Rectal smooth muscle tissue (tissue), 1 donor: Measurements from ENCODE around the gene FREM2.

Experiments
- H3K27ac ChIP-seq: one replicate; pipeline ENCODE4 v1.7.0; 2013; ENCODE audit warnings: low read depth, low read length, inconsistent platforms
- H3K27me3 ChIP-seq: one replicate; pipeline ENCODE4 v1.7.0; 2013; ENCODE audit warnings: low read length; ENCODE audit not compliant: control insufficient read depth, insufficient read depth
- H3K36me3 ChIP-seq: one replicate; pipeline ENCODE4 v1.7.0; 2013; ENCODE audit warnings: low read length; ENCODE audit not compliant: control insufficient read depth, insufficient read depth
- H3K4me1 ChIP-seq: one replicate; pipeline ENCODE4 v1.7.0; 2013; ENCODE audit warnings: low read length; ENCODE audit not compliant: control insufficient read depth, insufficient read depth
- H3K4me3 ChIP-seq: one replicate; pipeline ENCODE4 v1.7.0; 2013; ENCODE audit warnings: low read length
- H3K9ac ChIP-seq: one replicate; pipeline ENCODE4 v1.7.0; 2013; ENCODE audit warnings: low read length

The FREM2 gene

GRCh38 chr13:38866649-38867048 is 179.8 kb downstream of the FREM2 start:
- H3K27ac ChIP-seq, result no peak overlapping the region
- no peaks in the 10 kb centered on the region for H3K27me3 ChIP-seq
- no peak overlapping the region for H3K9ac ChIP-seq
- H3K36me3 ChIP-seq, result no peaks in the 10 kb centered on the region
- no peaks in the 10 kb centered on the region for H3K4me1 ChIP-seq
- H3K4me3 ChIP-seq, result no peak overlapping the region

- no peak overlapping the region for H3K4me3 ChIP-seq
- no peaks in the 10 kb centered on the region for H3K36me3 ChIP-seq
- H3K9ac ChIP-seq, result no peak overlapping the region
- H3K27me3 ChIP-seq, result no peaks in the 10 kb centered on the region
- no peak overlapping the region for H3K27ac ChIP-seq
- no peaks in the 10 kb centered on the region for H3K4me1 ChIP-seq
Observed at GRCh38 chr13:38868399-38868798, 181.5 kb downstream of the FREM2 start.

GRCh38 chr13:38868870-38869269 is 182.0 kb downstream of the FREM2 start:
- Histone ChIP-seq H3K4me1 (no peaks in the 10 kb centered on the region), H3K36me3 (no peaks in the 10 kb centered on the region), H3K4me3 (no peak overlapping the region), H3K9ac (no peak overlapping the region), H3K27ac (no peak overlapping the region), H3K27me3 (no peaks in the 10 kb centered on the region)

- H3K4me1 ChIP-seq, result no peaks in the 10 kb centered on the region
- H3K36me3 ChIP-seq, result no peaks in the 10 kb centered on the region
- no peak overlapping the region for H3K27ac ChIP-seq
- H3K9ac ChIP-seq, result no peak overlapping the region
- no peak overlapping the region for H3K4me3 ChIP-seq
- no peaks in the 10 kb centered on the region for H3K27me3 ChIP-seq
Observed at GRCh38 chr13:38871275-38871674, 184.4 kb downstream of the FREM2 start.

- Histone ChIP-seq H3K27ac (no peak overlapping the region), H3K9ac (no peak overlapping the region), H3K36me3 (no peaks in the 10 kb centered on the region), H3K4me3 (no peak overlapping the region), H3K4me1 (no peaks in the 10 kb centered on the region), H3K27me3 (no peaks in the 10 kb centered on the region)
Observed at GRCh38 chr13:38872693-38873092, 185.8 kb downstream of the FREM2 start.

- H3K4me3 ChIP-seq, result no peak overlapping the region
- H3K4me1 ChIP-seq, result no peaks in the 10 kb centered on the region
- H3K27ac ChIP-seq, result no peak overlapping the region
- H3K36me3 ChIP-seq, result no peaks in the 10 kb centered on the region
- H3K27me3 ChIP-seq, result no peaks in the 10 kb centered on the region
- H3K9ac ChIP-seq, result no peak overlapping the region
Observed at GRCh38 chr13:38875186-38875875, 188.5 kb downstream of the FREM2 start.

GRCh38 chr13:38879278-38879677 is 192.4 kb downstream of the FREM2 start:
- Histone ChIP-seq H3K36me3 (no peaks in the 10 kb centered on the region), H3K27ac (no peak overlapping the region), H3K27me3 (no peaks in the 10 kb centered on the region), H3K4me3 (no peak overlapping the region), H3K4me1 (no peaks in the 10 kb centered on the region), H3K9ac (no peak overlapping the region)

GRCh38 chr13:38879786-38880185 is 192.9 kb downstream of the FREM2 start:
- Histone ChIP-seq H3K27ac (no peak overlapping the region), H3K4me3 (no peak overlapping the region), H3K36me3 (no peaks in the 10 kb centered on the region), H3K4me1 (no peaks in the 10 kb centered on the region), H3K27me3 (no peaks in the 10 kb centered on the region), H3K9ac (no peak overlapping the region)

GRCh38 chr13:38880397-38880796 is 193.5 kb downstream of the FREM2 start:
- Histone ChIP-seq H3K4me1 (no peaks in the 10 kb centered on the region), H3K27me3 (no peaks in the 10 kb centered on the region), H3K4me3 (no peak overlapping the region), H3K9ac (no peak overlapping the region), H3K27ac (no peak overlapping the region), H3K36me3 (no peaks in the 10 kb centered on the region)

- Histone ChIP-seq H3K4me1 (no peaks in the 10 kb centered on the region), H3K4me3 (no peak overlapping the region), H3K27me3 (no peaks in the 10 kb centered on the region), H3K27ac (no peak overlapping the region), H3K9ac (no peak overlapping the region), H3K36me3 (no peaks in the 10 kb centered on the region)
Observed at GRCh38 chr13:38883783-38884182, 196.9 kb downstream of the FREM2 start.

- no peak overlapping the region for H3K27ac ChIP-seq
- no peaks in the 10 kb centered on the region for H3K27me3 ChIP-seq
- no peaks in the 10 kb centered on the region for H3K36me3 ChIP-seq
- H3K9ac ChIP-seq, result no peak overlapping the region
- H3K4me3 ChIP-seq, result no peak overlapping the region
- no peaks in the 10 kb centered on the region for H3K4me1 ChIP-seq
Observed at GRCh38 chr13:38888309-38888708, 201.4 kb downstream of the FREM2 start.

- H3K4me1 ChIP-seq, result no peaks in the 10 kb centered on the region
- no peaks in the 10 kb centered on the region for H3K27me3 ChIP-seq
- H3K9ac ChIP-seq, result no peak overlapping the region
- no peak overlapping the region for H3K27ac ChIP-seq
- H3K4me3 ChIP-seq, result no peak overlapping the region
- H3K36me3 ChIP-seq, result no peaks in the 10 kb centered on the region
Observed at GRCh38 chr13:38895075-38895474, 208.2 kb downstream of the FREM2 start.

- no peak overlapping the region for H3K9ac ChIP-seq
- H3K36me3 ChIP-seq, result no peaks in the 10 kb centered on the region
- no peaks in the 10 kb centered on the region for H3K27me3 ChIP-seq
- no peak overlapping the region for H3K4me3 ChIP-seq
- no peak overlapping the region for H3K27ac ChIP-seq
- H3K4me1 ChIP-seq, result no peaks in the 10 kb centered on the region
Observed at GRCh38 chr13:38897521-38897920, 210.6 kb downstream of the FREM2 start.
